HG03342 (cell line): ENCODE results near the gene PEX14.

ENCODE experiments used
- ATAC-seq: cut with Tn5 transposase; IDR thresholded peaks from one replicate; pipeline ENCODE4 v1.9.1; 2021; ENCODE audit warnings: mild to moderate bottlenecking, moderate library complexity; ENCODE audit not compliant: unreplicated experiment

Gene PEX14

GRCh38 chr1:10659646-10660540 is 185.1 kb downstream of the PEX14 start:
- ATAC-seq: no peak

DNA sequence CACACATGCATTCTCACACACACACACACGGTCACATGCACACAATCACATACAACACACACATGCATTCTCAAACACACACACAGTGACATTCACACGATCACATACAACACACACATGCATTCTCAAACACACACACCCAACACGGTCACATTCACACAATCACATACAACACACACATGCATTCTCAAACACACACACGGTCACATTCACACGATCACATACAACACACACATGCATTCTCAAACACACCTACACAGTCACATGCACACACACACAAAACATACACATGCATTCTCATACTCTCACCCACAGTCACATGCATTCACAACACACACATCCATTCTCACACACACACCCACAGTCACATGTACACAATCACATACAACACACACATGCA is 186.7 kb downstream of the PEX14 start:
- ATAC-seq: no peak

DNA sequence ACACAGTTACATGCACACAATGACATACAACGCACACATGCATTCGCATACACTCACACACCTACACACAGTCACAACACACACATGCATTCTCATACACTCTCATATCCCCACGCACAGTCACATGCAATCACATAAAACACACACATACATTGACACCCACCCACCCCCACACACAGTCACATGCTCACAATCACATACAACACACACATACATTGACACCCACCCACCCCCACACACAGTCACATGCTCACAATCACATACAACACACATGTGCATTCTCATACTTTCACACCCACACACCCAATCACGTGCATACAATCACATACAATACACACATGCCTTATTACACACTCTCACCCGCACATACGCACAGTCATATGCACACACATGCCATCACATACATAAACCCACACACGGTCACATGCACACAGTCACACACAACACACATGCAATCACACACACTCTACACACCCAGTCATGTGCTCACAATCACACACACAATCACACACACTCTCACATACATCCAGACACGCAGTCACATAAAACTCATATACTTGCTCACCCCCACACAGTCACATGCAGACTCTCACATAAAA is 187.4 kb downstream of the PEX14 start:
- no peak for ATAC-seq

DNA sequence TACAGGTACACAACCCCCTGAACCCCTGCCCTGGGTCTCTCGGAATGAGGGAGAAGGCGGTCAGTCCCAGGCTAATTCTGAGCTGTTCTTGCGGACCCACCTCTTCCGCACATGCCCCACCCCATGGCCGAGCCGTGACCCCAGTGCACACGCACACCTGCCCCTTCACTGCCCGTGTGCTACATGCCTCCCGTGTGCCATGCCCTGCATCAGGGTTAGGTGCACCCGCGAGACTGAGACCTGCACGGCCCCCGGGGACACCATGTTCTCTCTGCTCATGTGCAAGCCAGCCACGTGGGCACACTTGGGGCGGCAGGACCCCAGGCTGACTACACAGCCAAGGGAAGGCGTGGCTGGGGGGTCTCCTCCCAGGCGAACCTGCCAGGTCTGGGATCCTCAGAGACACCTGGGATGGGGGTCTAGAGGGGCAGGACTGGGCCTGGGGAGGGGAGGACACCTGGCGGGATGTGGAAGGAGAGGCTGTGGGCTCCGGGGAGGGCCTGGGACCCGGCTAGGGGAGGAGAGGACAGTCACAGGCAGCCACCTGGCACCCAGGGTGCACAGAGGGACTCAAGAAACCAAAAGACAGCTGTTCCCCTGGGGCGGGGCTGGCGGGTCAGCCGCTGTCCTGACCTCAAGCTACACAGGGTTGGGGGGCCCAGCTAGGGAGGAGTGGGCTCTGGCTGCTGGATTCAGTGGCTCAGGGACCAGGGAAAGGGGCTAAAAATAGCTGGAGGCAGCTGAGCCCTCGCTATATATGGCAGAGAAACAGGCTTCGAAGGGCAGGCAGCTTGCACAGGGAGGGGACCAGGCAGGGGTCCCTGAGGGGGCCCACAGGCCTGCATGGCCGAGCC is 188.3 kb downstream of the PEX14 start:
- ATAC-seq: no peak

DNA sequence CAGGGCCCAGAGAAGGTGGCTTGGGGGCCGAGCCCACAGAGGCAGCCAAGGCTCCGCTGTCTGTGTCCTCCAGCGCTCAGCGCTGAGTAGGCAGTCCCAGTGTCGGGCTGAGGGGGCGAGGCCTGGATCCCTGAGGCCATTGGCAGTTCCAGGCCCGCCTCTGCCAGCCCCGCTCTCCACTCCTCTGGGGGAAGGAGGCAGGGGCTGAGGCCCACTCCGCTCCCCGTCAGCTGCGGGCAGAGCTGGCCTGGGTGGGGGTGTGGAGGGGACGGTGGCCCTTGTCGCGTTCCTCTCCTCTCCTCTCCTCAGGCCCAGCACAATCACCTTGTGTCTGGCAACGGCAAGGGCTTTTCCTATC is 188.9 kb downstream of the PEX14 start:
- no peak for ATAC-seq

- ATAC-seq: no peak
These were observed 189.5 kb downstream of the PEX14 start for GRCh38 chr1:10664251-10664650.

GRCh38 chr1:10665226-10665625 is 190.5 kb downstream of the PEX14 start:
- ATAC-seq: no peak

DNA sequence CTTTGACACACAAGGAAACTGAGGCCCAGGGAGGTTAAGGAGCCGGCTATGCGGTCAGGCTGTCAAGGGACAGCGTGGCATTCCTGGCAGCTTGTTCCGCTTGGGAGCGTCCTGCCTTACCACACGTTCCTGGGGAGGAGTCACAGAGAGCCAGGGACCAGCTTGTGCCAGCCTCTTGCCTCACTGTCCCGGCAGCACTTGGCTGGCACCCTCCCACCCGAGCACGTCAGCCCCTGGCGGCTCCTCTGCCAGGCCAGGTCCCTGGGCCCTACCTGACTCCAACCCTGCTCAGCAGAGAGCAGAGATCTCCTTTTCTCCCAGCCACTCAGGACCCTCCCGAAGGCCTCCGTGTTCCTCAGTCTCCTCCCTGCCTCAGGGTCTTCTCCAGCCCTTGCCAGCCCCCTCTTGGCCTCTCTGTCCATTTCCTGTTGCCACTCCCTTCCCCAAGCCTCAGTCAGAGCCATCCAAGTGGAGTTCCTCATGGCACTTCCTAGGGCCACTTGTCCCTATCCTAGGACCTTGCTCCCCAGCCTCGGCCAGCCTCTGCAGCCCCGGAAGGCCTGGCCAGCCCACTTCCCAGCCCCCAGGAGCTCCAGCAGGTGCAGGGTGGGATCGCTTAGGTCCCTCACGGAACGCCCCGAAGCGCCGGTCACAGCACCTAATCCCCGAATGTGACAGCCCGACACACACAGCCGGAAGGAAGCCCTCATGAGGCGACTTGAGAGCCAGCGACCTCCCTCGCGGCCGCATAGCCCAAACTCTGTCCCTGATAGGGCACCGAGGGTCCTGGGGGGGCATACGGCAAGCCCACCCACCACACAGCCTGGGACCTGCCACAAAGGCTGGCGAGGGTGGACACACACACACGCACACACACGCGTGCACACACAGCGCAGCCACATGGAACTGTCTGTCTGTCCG is 191.4 kb downstream of the PEX14 start:
- no peak for ATAC-seq

GRCh38 chr1:10667861-10668761 is 193.4 kb downstream of the PEX14 start:
- ATAC-seq: no peak

GRCh38 chr1:10669570-10669969 is 194.8 kb downstream of the PEX14 start:
- ATAC-seq: no peak

DNA sequence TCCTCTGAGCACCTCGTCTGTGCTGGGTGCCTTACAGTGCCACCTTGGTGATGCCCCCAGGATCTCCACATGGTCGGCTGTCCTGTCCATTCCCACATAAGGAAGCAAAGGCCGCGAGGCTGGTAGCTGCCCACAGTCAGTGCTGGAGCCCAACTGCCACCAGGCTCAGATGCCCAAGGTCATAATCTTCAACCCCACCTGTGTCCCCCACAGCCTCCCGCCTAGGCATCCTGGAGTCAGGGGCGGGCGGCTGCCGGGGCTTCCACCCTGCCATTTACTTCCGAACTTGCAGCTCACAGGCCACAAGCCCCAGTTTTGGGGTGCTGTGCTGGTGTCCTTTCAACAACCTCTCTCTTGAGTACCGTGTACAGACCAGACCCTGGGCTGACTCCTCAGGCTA is 195.4 kb downstream of the PEX14 start:
- ATAC-seq: no peak

- ATAC-seq: no peak
These were observed 196.3 kb downstream of the PEX14 start for GRCh38 chr1:10671090-10671489.

GRCh38 chr1:10671622-10672342 is 197.0 kb downstream of the PEX14 start:
- no peak for ATAC-seq

- no peak for ATAC-seq
These were observed 197.7 kb downstream of the PEX14 start for GRCh38 chr1:10672343-10673050.

GRCh38 chr1:10673109-10673711 is 198.5 kb downstream of the PEX14 start:
- ATAC-seq: no peak

GRCh38 chr1:10674222-10674621 is 199.5 kb downstream of the PEX14 start:
- ATAC-seq: no peak

GRCh38 chr1:10674700-10675609 is 200.2 kb downstream of the PEX14 start:
- no peak for ATAC-seq
